Activated CD4-positive, alpha-beta T cell treated with anti-CD3 and anti-CD28 coated beads for 1 hour (primary cell): ENCODE data around the gene SDK1.
"Not testable (repeated sequence)": the region's sequence is repeated elsewhere in the genome, so short reads cannot be mapped to it uniquely, and the experiment has no call there.

Experiments used
- DNase-seq: peaks from one replicate; pipeline ENCODE4 v3.0.0-alpha.2; 2020

Gene SDK1

DNA sequence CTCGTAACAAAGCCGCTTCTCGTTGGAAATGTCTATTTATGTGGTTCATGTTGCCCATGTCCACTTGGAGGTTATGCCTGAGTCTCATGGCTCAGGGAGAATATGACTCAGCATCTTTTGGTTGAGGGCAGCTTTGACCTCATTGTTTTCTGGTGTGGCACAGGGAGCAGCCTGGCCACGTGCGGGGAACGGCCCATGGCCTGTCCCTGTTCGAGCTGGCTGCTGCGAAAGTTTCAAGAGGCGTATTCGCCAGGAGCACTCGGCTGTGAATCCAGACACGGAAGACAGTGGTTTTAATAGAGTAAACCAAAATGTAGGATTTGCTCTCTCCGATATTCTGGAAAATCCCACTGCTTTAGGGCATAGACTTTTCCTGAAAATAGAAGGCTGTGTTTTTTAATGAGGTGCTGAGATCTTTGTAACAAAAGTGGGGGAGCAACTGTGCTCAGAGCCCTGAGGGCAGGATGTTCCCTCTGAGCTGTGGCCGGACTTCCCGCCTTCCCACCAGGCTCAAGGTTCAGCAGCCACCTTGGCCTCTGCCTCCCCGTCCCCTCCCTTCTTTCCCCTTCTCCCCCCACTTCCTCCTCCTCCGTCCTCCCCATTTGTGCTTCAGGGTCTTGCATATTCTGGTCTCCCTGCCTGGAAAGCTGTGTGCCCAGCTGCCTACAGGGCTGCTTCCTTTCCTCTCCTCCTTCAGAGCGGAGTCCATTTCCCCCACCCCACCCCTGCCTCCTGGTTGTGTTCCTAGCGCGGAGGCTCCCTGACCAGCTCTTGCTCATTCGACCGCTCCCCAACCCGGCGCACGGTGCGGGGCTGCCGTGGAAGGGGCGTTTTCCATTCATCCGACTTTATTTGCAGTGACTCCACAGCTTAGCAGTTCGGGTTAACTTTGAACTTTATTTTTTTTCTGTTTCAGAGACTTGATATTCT, 642.0 kb downstream of the SDK1 start:
- no peak for DNase-seq

GRCh38 chr7:3943779-3944520, 642.9 kb downstream of the SDK1 start:
- no peak for DNase-seq

GRCh38 chr7:3949242-3949640, 648.2 kb downstream of the SDK1 start:
- DNase-seq, result no peak

DNA sequence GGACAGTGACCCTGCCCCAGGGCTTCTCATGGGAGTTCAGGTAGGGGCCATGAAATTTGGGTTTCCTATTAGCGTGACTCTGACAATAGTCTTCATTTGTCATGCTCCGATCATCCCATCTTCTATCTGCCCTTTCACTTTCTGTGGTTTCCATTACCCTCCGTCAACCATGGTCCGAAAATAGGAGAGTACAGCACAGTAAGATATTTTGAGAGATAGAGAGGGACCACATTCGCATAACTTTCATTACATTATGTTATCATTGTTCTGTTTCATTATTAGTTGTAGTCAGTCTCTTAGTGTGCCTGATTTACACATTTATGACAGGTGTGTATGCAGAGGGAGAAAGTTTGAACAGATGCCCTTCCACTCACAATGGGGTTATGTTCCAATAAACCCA, 649.2 kb downstream of the SDK1 start:
- DNase-seq, result no peak

GRCh38 chr7:3951316-3952055, 650.4 kb downstream of the SDK1 start:
- DNase-seq, result no peak

DNA sequence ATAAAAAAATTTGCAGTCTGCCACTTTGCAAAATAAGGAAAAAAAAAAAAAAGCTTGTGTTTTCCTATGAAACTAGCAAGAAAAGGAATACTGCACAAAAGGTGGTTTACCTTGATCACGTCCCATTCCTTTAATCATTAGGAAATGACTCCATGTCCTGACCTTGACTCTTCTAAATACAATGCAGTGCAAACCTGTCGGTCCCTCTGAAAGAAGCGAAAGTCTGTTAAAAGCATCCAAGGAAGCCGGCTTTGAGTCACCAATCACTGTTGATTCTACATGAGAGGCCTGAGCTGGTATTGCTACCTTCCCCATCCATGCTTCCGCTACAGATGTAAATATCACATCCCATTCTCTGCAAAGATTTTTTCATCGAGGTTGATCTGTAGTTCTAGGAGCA, 652.1 kb downstream of the SDK1 start:
- no peak for DNase-seq

DNA sequence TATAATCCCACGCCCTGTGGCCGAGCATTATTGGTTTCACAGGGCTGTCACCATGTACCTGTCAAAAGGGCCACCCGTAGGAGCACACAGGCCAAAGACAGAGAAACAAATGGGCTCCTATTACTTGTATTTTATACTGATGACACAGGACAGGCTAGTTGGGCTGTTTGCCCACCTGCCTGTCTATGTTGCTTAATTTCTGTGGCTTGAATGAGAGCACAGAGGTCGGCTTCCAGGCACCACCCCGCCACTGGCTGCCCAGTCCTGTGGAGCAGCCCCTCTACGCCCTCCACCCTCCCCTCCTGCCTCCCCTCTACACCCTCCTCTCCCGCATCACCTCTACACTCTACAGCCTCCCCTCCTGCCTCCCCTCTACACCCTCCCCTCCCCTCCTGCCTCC, 652.9 kb downstream of the SDK1 start:
- DNase-seq, result no peak

DNA sequence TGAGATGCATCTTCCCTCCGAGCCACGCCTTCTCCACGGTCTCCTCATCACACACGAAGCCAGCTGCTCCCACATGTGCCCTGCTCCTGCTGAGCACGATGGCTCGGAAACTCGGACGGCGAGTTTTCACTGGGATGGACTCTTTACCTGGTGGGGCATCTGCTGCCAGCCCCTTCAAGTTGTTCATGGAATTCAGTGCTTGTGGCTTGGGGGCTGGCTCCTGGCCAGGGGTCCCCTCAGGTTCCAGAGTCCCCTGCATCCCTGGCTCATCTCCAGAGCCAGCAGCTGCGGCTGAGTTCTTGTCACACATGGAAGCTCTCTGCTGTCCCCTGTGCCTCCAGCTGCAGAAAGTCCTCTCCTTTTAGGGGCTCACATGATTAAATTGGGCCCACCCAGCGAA, 654.0 kb downstream of the SDK1 start:
- DNase-seq, result no peak

DNA sequence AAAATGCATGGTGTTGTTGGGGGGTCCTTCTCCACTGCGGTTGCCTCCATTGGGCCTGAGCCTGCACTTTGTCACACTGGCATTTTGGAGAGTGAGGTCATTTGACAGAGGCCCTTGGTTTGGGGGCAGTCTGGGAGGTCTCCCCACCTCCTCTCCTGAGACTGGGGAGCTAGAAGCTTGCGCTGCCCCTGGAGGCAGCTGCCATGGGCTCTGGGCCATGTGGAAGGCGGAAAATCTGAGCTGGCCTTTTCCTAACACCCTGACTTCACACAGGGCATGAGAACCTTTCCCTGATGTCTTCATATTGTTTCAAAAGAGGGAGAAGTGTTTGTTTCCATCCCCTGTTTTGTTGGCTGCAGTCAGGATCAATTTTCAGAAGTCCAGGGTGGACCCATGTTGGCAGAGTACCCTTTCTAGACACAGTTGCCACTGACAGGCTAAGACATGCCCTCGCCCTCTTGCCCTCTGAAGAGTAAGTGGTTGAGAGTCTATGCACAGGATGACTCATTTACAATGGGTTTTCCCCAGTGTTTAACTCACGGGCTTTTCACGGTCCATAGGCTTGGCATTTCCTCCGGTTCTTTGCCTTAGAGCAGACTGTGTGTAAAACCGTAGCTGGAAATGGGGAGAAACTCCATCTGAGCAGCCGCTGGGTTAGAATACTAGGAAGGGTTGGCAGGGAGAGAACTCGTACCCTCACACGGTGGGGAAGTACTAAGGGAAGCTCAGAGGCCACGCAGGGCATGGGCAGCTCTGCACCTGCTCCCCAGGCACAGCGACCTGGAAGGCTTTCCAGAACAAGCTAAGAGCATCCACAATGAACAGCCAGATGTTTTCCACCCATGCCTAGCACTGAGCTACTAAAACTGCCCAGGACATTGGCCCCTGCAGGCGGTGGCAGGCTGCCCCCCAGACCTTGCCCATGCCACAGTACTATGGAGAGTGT, 655.0 kb downstream of the SDK1 start:
- DNase-seq, result no peak

DNA sequence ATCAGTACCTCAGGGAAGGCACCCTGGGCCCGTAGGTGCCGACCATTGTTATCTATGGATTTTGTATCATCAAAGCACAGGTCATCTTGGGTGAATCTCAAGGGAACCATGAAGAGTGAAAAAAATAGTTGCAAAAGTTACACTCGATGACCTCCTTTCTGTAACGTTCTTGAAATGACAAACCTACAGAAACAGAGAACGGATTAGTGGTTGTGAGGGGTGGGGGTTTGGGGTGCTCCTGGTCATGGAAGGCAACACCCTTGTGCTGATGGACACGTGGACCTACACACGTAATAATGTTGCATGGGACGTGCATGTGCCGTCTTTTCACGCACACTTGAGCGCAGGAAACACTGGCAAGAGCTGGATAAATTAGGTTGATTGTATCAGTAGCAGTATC, 655.9 kb downstream of the SDK1 start:
- DNase-seq, result no peak

DNA sequence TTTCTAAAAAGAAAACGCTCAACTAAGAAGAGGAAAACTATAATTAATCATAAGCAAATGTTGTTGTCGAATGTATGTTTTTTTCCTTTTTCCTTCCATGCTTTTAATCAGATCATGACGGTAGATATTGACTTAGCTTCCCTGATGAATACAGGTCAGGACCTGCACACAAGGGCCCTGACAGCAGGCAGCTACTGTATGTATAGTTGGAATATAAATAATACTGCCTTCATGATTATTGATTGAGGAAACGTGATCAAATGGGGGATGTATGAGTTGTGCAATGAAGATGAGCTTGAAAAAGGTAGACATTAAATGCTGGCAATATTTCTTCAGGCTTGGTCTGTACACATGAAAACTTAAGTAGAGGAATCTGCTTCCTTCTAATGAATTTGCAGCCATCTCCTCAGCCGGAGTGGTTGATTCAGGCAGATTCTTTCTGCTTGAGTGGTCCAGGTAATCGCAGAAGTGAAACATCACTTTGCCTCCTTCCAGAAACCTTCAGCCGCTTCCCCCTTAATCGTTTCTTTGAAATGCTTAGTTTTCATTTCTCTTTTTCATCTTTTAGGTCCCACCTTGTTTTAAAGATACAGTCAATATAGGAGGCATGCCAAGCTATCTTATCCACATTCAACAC, 656.5 kb downstream of the SDK1 start:
- DNase-seq, result no peak

DNA sequence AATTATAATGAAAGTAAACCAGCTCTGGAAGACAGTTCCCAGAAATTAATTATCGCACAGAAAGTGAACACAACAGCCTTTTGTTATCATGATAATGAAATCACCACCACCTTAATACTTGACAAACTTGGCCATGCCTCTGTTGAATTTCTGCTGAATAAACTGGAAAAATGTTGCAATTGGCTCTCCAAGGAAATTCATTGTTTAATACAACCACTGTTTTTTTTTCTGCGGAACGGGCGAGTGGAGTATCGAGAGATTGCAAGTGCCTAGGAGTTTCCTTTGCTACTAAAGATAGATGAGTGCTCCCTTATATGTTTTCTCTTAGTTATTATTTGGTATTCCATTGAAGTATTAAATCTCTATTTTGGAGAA, 657.0 kb downstream of the SDK1 start:
- DNase-seq, result no peak

- DNase-seq, result no peak
Measured at GRCh38 chr7:3959364-3959763, 658.3 kb downstream of the SDK1 start.

DNA sequence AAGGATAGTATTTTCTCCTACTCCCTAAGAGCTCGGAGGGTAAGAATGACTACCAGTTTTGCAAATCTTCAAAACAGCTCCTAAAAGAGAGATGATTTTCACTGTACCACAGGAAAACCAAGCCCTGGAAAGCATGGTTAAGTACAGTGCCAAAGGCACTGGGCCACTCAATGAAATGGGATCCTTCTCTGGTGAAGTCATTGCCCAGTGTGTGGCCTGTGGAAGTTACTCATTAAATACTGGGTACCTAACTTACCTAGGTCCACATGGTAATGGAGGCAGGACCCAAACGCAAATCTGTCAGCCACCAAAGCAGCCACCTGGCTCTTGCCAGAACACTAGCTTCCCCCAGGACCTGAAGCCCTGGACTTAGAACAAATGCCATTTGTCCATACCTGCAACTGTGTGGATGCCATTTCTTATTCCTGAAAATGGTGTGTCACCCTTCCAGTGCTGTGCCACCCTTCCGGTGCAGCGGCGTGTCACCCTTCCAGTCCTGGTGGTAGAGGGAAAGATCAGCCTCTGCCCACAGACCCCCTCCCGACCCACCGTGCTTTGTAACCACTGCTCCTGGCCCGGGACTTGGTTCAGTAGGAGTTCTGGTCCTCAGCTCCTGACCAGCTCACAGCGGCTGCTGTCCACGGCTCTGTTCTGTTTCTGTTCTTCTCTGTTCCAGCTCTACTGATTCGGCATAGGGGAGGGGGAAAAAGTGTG, 659.2 kb downstream of the SDK1 start:
- no peak for DNase-seq

- DNase-seq, result no peak
Measured at GRCh38 chr7:3960942-3961341, 659.9 kb downstream of the SDK1 start.

DNA sequence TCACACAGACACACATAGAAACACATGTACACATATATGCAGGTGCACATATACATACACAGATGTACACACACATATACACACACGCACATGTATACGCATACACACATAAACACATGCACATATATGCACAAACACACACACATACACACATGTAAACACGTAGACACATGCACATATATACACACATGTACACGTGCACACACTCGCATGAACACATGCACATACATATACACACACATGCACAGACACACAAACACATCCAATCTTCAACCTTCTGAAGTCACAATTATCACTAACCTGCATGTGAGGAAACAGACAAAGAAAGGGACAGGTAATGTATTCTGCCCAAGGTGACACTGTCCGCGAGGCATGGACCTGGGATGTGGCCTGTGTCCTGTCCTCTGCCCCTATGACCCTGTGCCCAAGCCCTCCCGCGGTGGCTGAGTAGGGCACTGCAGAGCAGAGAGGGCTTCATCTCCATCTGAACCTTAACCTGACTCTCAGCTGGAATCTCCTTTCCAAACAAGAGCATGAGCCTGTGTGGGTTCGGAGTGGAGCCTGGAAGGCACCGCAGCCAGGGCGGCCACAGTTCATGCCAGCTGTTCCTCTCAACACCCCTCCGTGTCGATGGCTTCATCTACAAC, 660.9 kb downstream of the SDK1 start:
- no peak for DNase-seq

GRCh38 chr7:3963768-3964167, 662.7 kb downstream of the SDK1 start:
- not testable (repeated sequence) for DNase-seq

DNA sequence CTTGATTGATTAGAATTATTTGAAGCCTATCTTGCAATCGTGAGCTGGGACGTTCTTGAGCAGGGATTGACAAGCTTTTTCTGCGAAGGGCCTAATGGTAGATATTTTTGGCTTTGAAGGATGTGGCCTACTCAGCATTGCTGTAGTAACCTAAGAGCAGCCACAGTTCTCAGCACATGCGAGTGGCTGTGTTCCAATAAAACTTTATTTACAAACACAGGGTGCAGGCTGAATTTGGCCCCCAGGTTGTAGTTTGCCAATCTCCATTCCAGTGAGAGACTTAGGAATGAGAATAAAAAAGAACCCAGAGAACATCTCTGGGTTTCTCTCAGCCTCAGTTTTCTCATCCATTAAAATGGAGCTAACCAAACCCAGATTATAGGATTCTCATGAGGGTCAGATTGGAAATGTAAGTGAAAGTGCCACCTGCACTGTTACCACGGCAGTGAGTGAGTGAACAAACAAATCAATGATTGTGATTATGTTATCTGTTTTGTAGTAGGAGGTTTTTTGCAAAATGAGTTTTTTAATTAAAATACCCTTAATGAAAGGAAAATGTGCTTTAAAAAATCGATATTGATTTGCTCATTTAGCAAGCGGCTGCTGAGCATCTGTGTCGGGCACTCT, 664.0 kb downstream of the SDK1 start:
- no peak for DNase-seq

GRCh38 chr7:3965794-3966395, 664.8 kb downstream of the SDK1 start:
- DNase-seq, result no peak

DNA sequence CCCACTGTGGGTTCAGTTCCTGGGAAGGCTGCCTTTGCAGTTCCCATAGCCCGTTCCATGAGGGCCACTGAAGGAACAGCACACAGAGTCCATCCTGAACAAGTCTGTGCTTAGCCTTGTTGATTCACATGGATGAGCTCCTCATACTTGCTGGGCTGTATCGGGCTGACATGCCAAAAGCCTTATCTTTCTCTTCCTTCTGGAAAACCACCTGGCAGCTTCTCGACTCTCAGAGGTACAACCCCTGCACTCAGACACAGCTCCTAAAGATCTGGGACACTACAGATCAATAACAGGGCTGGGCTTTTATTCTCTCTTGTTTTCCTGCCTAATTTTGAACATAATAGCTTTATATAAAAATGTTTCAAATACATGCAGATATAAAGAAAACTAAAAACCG, 667.2 kb downstream of the SDK1 start:
- DNase-seq, result no peak
